WTC11 (cell line): ENCODE data around the gene FN3K. TPM values are rescaled to one million over a fixed set of nuclear protein-coding genes. Genes with fewer than 3 reads are reported as not detected.

Experiments
- ATAC-seq: fragments of 200-7000 bp; cut with Tn5 transposase; 2 replicates; pipeline ENCODE4 v1.10.0; 2021; ENCODE audit warnings: mild to moderate bottlenecking, moderate library complexity
- CTCF ChIA-PET: fragments of 300-600 bp; sonication (Branson Sonifier 250); formaldehyde crosslinking; loops from one replicate; lab custom pipeline; 2021; ENCODE audit warnings: antibody characterized with exemption; lab: Charles Lee
- POLR2A ChIA-PET: fragments of 350-600 bp; sonication (Branson Sonifier 250); formaldehyde crosslinking; loops from one replicate; lab custom pipeline; 2021; ENCODE audit warnings: antibody characterized with exemption; lab: Charles Lee
- DNase-seq: peaks from one replicate; pipeline ENCODE4 v3.0.0; 2021; ENCODE audit warnings: low spot score
- H3K27ac Mint-ChIP-seq: 2 replicates; pipeline ENCODE4 v1.8.0; 2021; ENCODE audit warnings: mixed read lengths
- H3K27me3 Mint-ChIP-seq: 2 replicates; pipeline ENCODE4 v1.8.0; 2021; ENCODE audit warnings: low read depth, mild to moderate bottlenecking, moderate library complexity, mixed read lengths
- H3K36me3 Mint-ChIP-seq: 2 replicates; pipeline ENCODE4 v1.8.0; 2021; ENCODE audit warnings: mixed read lengths
- H3K4me1 Mint-ChIP-seq: 2 replicates; pipeline ENCODE4 v1.8.0; 2022; ENCODE audit warnings: mixed read lengths
- H3K4me3 Mint-ChIP-seq: 2 replicates; pipeline ENCODE4 v1.8.0; 2021; ENCODE audit warnings: mild to moderate bottlenecking, moderate library complexity, mixed read lengths
- H3K9me3 Mint-ChIP-seq: 2 replicates; pipeline ENCODE4 v1.8.0; 2021; ENCODE audit warnings: mixed read lengths
- ARID4B ChIP-seq: sonication (generic); formaldehyde crosslinking; IDR thresholded peaks from 2 replicates; pipeline ENCODE4 v1.8.0; 2023; ENCODE audit warnings: missing genetic modification reagents, mild to moderate bottlenecking, borderline replicate concordance
- CREM ChIP-seq: sonication (generic); formaldehyde crosslinking; IDR thresholded peaks from 2 replicates; pipeline ENCODE4 v1.8.1; 2022; ENCODE audit warnings: mild to moderate bottlenecking, missing genetic modification reagents, moderate library complexity
- EMX1 ChIP-seq: fragments of 250-450 bp; sonication (Bioruptor Pico); IDR thresholded peaks from 2 replicates; pipeline ENCODE4 v1.8.0; 2021; ENCODE audit warnings: mild to moderate bottlenecking
- HMGA2 ChIP-seq: fragments of 250-450 bp; sonication (Bioruptor Pico); IDR thresholded peaks from 2 replicates; pipeline ENCODE4 v1.4.0; 2021; ENCODE audit warnings: mild to moderate bottlenecking, moderate library complexity
- IRF2 ChIP-seq: sonication (generic); formaldehyde crosslinking; IDR thresholded peaks from 2 replicates; pipeline ENCODE4 v1.8.0; 2022; ENCODE audit warnings: low read depth, missing genetic modification reagents, borderline replicate concordance
- NFE2L1 ChIP-seq: sonication (generic); formaldehyde crosslinking; IDR thresholded peaks from 2 replicates; pipeline ENCODE4 v1.8.1; 2023; ENCODE audit warnings: missing genetic modification reagents
- ZNF532 ChIP-seq: fragments of 250-450 bp; sonication (Bioruptor Pico); IDR thresholded peaks from 2 replicates; pipeline ENCODE4 v1.9.0; 2021; ENCODE audit warnings: mild to moderate bottlenecking, borderline replicate concordance
- ZSCAN18 ChIP-seq: fragments of 250-450 bp; sonication (Bioruptor Pico); IDR thresholded peaks from 2 replicates; pipeline ENCODE4 v2.1.2; 2022; ENCODE audit warnings: mild to moderate bottlenecking, moderate library complexity
- total RNA-seq: library from RNA; stranded (reverse); gene quantifications from 3 replicates; pipeline ENCODE4 v1.2.3, GENCODE V29; 2021
- TF ChIP-seq, protein P1 (sequence below): fragments of 250-450 bp; sonication (Bioruptor Pico); conservative IDR thresholded peaks from 2 replicates; pipeline ENCODE4 v1.9.0; 2021; ENCODE audit warnings: mild to moderate bottlenecking

Gene FN3K
- total RNA-seq, 1 experiment from 2014 or later: 19.3 TPM

- ATAC-seq: no peak
- H3K27me3 Mint-ChIP-seq: peaks cover 13% of the 10 kb centered on the region
- DNase-seq: no peak
- no peaks in the 10 kb centered on the region for H3K9me3 Mint-ChIP-seq
- ChIA-PET CTCF (no interaction called here), POLR2A (no interaction called here)
- H3K36me3 Mint-ChIP-seq: no peaks in the 10 kb centered on the region
- no peak overlapping the region for H3K4me3 Mint-ChIP-seq
- H3K27ac Mint-ChIP-seq: no peak overlapping the region
- no peaks in the 10 kb centered on the region for H3K4me1 Mint-ChIP-seq
- no peak for TF ChIP-seq NFE2L1 (CRISPR knock-in tag)
- TF ChIP-seq, all 79 proteins: peak for 0
Observed at GRCh38 chr17:82704886-82705285, 30.5 kb upstream of the FN3K start.

GRCh38 chr17:82705756-82706155 is 29.7 kb upstream of the FN3K start:
- ChIA-PET CTCF (no interaction called here), POLR2A (no interaction called here)
- ATAC-seq (no peak), DNase-seq (no peak)
- TF ChIP-seq, protein P1, sequence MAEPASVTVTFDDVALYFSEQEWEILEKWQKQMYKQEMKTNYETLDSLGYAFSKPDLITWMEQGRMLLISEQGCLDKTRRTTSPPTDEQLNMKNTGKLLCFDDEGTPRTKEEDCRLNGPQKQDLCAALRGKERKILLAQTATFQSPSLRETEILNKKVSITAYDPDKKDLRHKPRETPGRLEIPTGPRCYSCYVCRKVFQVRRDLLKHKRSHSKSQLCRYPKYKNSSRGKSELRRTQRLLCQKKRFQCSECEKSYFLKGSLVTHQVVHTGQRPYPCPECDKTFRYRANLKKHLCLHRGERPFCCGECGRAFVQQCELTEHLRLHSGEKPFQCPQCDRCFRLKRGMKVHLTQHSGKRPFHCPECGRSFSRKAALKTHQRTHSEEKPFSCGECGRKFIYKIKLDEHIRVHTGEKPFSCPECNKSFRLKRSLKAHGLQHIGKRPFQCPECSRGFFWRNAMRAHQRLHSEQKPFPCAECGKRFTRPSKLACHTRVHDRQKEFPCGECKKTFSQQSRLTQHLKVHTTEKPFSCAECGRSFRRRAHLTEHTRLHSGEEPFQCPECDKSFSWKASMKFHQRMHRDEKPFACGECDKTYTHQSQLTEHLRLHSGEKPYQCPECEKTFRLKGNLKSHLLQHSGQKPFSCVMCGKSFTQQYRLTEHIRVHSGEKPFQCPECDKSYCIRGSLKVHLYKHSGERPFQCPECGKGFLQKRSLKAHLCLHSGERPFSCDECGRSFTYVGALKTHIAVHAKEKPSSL (CRISPR knock-in tag): no peak
- TF ChIP-seq IRF2: no peak
- TF ChIP-seq EMX1: no peak
- TF ChIP-seq ZSCAN18 (CRISPR knock-in tag): no peak
- TF ChIP-seq CREM (CRISPR knock-in tag): no peak
- no peak for TF ChIP-seq ARID4B (CRISPR knock-in tag)
- Mint-ChIP-seq H3K27ac (no peak overlapping the region), H3K9me3 (no peaks in the 10 kb centered on the region), H3K27me3 (peaks cover 4% of the 10 kb centered on the region), H3K4me3 (no peak overlapping the region), H3K4me1 (no peaks in the 10 kb centered on the region), H3K36me3 (no peaks in the 10 kb centered on the region)

DNA sequence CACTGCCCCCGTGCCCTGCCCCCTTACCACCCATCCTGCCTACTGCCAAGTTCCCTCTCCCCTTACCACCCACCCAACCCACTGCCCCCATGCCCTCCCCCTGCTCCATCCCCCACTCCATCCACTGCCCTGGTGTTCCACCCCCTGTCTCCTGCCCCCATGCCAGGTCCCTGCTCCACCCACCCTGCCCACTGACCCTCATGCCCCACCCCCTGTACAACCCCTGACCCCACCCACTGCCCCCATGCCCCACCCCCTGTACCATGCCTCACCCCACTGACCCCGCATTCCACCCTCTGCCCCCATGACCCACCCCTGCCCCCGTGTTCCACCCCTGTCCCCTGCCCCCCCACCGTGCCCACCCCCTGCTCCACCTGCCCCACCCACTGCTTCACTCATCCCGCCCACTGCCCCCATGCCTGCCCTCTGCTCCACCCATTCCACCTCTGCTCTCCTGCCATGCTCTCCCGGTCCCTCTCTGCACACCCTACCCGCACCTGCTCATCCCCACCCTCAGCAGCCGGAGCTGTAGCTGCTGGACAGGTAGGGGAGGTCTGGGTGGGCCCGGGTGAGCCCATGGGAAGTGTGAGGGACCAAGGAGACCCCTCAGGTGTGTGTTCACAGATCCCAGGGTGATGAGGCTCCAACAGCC is 26.3 kb upstream of the FN3K start:
- Mint-ChIP-seq H3K4me3 (no peak overlapping the region), H3K4me1 (no peaks in the 10 kb centered on the region), H3K27me3 (peaks cover 6% of the 10 kb centered on the region), H3K36me3 (no peaks in the 10 kb centered on the region), H3K27ac (no peak overlapping the region), H3K9me3 (no peaks in the 10 kb centered on the region)
- ChIA-PET POLR2A (no interaction called here), CTCF (interaction anchor here (0.8 kb wide), 1 partner anchor 45 kb away, joined by 3 read pairs; no protein-coding TSS in a partner anchor)
- DNase-seq (no peak), ATAC-seq (no peak; the same call in 1 of the 2 replicates)
- TF ChIP-seq ZNF532 (CRISPR knock-in tag): no peak
- TF ChIP-seq, protein P1 (CRISPR knock-in tag): no peak
- TF ChIP-seq HMGA2 (CRISPR knock-in tag): no peak
